Measurements from ENCODE around the gene PROSER3. TPM values are rescaled to one million over a fixed set of nuclear protein-coding genes. Genes with fewer than 3 reads are reported as not detected.

The PROSER3 gene
- total RNA-seq, 1 donor, result 5.8 TPM

DNA sequence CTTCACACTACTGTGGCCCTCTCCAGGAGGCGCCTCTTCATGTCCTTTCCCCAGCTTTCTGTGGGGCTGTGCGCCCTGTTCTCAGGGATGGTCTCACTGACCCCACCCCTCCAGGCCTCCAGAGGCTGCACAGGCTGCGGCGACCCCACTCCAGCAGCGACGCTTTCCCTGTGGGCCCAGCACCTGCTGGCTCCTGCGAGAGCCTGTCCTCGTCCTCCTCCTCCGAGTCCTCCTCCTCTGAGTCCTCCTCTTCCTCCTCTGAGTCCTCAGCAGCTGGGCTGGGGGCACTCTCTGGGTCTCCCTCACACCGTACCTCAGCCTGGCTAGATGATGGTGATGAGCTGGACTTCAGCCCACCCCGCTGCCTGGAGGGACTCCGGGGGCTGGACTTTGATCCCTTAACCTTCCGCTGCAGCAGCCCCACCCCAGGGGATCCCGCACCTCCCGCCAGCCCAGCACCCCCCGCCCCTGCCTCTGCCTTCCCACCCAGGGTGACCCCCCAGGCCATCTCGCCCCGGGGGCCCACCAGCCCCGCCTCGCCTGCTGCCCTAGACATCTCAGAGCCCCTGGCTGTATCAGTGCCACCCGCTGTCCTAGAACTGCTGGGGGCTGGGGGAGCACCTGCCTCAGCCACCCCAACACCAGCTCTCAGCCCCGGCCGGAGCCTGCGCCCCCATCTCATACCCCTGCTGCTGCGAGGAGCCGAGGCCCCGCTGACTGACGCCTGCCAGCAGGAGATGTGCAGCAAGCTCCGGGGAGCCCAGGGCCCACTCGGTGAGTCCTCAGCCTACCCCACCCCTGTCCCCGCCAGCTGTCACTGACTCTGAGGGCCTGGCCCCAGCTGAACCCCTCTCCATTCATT, 28.6 kb downstream of the PROSER3 start:
- TF ChIP-seq, protein P1, sequence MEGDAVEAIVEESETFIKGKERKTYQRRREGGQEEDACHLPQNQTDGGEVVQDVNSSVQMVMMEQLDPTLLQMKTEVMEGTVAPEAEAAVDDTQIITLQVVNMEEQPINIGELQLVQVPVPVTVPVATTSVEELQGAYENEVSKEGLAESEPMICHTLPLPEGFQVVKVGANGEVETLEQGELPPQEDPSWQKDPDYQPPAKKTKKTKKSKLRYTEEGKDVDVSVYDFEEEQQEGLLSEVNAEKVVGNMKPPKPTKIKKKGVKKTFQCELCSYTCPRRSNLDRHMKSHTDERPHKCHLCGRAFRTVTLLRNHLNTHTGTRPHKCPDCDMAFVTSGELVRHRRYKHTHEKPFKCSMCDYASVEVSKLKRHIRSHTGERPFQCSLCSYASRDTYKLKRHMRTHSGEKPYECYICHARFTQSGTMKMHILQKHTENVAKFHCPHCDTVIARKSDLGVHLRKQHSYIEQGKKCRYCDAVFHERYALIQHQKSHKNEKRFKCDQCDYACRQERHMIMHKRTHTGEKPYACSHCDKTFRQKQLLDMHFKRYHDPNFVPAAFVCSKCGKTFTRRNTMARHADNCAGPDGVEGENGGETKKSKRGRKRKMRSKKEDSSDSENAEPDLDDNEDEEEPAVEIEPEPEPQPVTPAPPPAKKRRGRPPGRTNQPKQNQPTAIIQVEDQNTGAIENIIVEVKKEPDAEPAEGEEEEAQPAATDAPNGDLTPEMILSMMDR (IDR thresholded peaks at IDR 0.05; ENCODE audit: extremely low read depth, low read depth, low read length), result no peak
- H3K4me3 ChIP-seq (ENCODE audit: insufficient read depth, low read length), result no peak overlapping the region
- H4K20me1 ChIP-seq (ENCODE audit: insufficient read depth, low read length), result no peaks in the 10 kb centered on the region
- H2AFZ ChIP-seq (ENCODE audit: low read length), result no peak overlapping the region
- no peaks in the 10 kb centered on the region for H3K9me3 ChIP-seq (ENCODE audit: low read depth, low read length)
- peak; percentile 73 for DNase-seq (ENCODE audit: insufficient read length, low spot score, missing footprints)
- H3K36me3 ChIP-seq (ENCODE audit: insufficient read depth, low read length), result no peaks in the 10 kb centered on the region
- no peak overlapping the region for H3K4me2 ChIP-seq (ENCODE audit: insufficient read depth, low read length)
- H3K27ac ChIP-seq (ENCODE audit: low read depth, low read length), result no peak overlapping the region
- no peaks in the 10 kb centered on the region for H3K79me2 ChIP-seq (ENCODE audit: insufficient read depth, low read length)
- H3K4me1 ChIP-seq (ENCODE audit: insufficient read depth, low read length), result no peaks in the 10 kb centered on the region
- H3K27me3 ChIP-seq (ENCODE audit: insufficient read depth, low read length), result no peaks in the 10 kb centered on the region

- peak; percentile 90 for DNase-seq (ENCODE audit: insufficient read length, low spot score, missing footprints)
- H3K4me2 ChIP-seq (ENCODE audit: insufficient read depth, low read length), result no peak overlapping the region
- no peak overlapping the region for H3K27ac ChIP-seq (ENCODE audit: low read depth, low read length)
- no peaks in the 10 kb centered on the region for H3K79me2 ChIP-seq (ENCODE audit: insufficient read depth, low read length)
- H3K9me3 ChIP-seq (ENCODE audit: low read depth, low read length), result no peaks in the 10 kb centered on the region
- TF ChIP-seq, protein P1 (IDR thresholded peaks at IDR 0.05; ENCODE audit: extremely low read depth, low read depth, low read length), result no peak
- H2AFZ ChIP-seq (ENCODE audit: low read length), result no peak overlapping the region
- H3K4me1 ChIP-seq (ENCODE audit: insufficient read depth, low read length), result no peaks in the 10 kb centered on the region
- no peak overlapping the region for H3K4me3 ChIP-seq (ENCODE audit: insufficient read depth, low read length)
- no peaks in the 10 kb centered on the region for H3K27me3 ChIP-seq (ENCODE audit: insufficient read depth, low read length)
- no peaks in the 10 kb centered on the region for H3K36me3 ChIP-seq (ENCODE audit: insufficient read depth, low read length)
- H4K20me1 ChIP-seq (ENCODE audit: insufficient read depth, low read length), result no peaks in the 10 kb centered on the region
These were observed 29.3 kb downstream of the PROSER3 start for GRCh38 chr19:35787227-35787799.

GRCh38 chr19:35788205-35788960, 30.4 kb downstream of the PROSER3 start:
- Histone ChIP-seq H3K36me3 (ENCODE audit: insufficient read depth, low read length) (no peaks in the 10 kb centered on the region), H3K27me3 (ENCODE audit: insufficient read depth, low read length) (no peaks in the 10 kb centered on the region), H4K20me1 (ENCODE audit: insufficient read depth, low read length) (no peaks in the 10 kb centered on the region), H2AFZ (ENCODE audit: low read length) (no peak overlapping the region), H3K27ac (ENCODE audit: low read depth, low read length) (no peak overlapping the region), H3K4me3 (ENCODE audit: insufficient read depth, low read length) (no peak overlapping the region), H3K79me2 (ENCODE audit: insufficient read depth, low read length) (no peaks in the 10 kb centered on the region), H3K4me2 (ENCODE audit: insufficient read depth, low read length) (no peak overlapping the region), H3K9me3 (ENCODE audit: low read depth, low read length) (no peaks in the 10 kb centered on the region), H3K4me1 (ENCODE audit: insufficient read depth, low read length) (peaks cover 2% of the 10 kb centered on the region)
- peak; percentile 92 for DNase-seq (ENCODE audit: insufficient read length, low spot score, missing footprints)
- TF ChIP-seq, protein P1 (IDR thresholded peaks at IDR 0.05; ENCODE audit: extremely low read depth, low read depth, low read length), result no peak

All from osteoblast (primary cell).